ENCODE results near the gene CIAO1.
A peak's percentile ranks its signal among the peaks of the same experiment; 100 is the strongest.
"Not testable (repeated sequence)": the region's sequence is repeated elsewhere in the genome, so short reads cannot be mapped to it uniquely, and the experiment has no call there.

CIAO1 gene

DNA sequence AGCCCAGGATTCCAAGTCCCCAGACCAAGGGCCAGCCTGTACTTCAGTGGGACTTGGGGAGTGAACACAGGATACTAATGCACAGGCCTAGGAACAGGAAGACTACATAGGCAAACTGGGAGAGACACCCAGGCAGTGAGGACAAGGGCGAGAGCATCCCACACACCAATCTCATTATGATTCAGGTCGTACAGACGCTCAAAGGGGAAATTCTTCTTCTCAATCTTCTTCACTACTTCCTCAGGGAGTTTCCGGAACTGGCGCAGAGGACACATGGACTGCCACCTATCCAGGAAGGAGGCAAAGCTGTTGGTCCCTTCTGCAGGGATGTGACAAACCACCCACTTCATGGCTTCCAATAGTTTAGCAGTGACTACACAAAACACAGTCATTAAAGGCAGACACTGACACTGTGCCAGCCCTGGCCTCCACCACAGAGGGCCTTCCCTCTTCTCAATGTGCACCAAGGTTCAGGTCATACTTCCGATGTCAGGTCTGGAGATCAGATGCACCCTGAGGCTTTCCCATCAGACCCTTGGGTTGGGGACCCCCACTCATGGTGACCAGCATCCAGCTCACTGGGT is 21.3 kb downstream of the CIAO1 start:
- H3K4me3 ChIP-seq (ENCODE audit: low read depth, low read length): no peak overlapping the region
- TF ChIP-seq, protein P1, sequence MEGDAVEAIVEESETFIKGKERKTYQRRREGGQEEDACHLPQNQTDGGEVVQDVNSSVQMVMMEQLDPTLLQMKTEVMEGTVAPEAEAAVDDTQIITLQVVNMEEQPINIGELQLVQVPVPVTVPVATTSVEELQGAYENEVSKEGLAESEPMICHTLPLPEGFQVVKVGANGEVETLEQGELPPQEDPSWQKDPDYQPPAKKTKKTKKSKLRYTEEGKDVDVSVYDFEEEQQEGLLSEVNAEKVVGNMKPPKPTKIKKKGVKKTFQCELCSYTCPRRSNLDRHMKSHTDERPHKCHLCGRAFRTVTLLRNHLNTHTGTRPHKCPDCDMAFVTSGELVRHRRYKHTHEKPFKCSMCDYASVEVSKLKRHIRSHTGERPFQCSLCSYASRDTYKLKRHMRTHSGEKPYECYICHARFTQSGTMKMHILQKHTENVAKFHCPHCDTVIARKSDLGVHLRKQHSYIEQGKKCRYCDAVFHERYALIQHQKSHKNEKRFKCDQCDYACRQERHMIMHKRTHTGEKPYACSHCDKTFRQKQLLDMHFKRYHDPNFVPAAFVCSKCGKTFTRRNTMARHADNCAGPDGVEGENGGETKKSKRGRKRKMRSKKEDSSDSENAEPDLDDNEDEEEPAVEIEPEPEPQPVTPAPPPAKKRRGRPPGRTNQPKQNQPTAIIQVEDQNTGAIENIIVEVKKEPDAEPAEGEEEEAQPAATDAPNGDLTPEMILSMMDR (IDR thresholded peaks at IDR 0.05; ENCODE audit: low read depth, low read length): no peak

DNA sequence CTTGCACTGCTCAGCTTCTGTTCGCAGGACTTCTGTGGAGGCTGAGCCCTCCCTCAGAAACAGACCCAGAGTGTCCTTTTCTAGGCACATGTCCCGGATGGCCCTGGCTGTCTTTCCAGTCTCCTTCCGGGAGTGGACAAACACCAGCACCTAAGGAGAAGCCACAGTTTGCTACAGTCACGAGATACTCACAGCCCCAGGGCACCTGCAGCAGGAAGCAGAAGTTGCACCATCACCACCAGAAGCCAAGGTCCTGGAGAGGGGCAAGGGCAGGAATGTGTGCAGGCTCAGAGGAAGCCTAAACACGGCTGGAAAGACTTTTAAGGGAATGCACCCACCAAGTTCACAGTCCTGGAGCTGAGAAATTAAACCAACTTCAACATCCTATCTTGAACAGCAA is 25.7 kb downstream of the CIAO1 start:
- H3K4me3 ChIP-seq (ENCODE audit: low read depth, low read length): no peak overlapping the region
- TF ChIP-seq, protein P1 (IDR thresholded peaks at IDR 0.05; ENCODE audit: low read depth, low read length): no peak

DNA sequence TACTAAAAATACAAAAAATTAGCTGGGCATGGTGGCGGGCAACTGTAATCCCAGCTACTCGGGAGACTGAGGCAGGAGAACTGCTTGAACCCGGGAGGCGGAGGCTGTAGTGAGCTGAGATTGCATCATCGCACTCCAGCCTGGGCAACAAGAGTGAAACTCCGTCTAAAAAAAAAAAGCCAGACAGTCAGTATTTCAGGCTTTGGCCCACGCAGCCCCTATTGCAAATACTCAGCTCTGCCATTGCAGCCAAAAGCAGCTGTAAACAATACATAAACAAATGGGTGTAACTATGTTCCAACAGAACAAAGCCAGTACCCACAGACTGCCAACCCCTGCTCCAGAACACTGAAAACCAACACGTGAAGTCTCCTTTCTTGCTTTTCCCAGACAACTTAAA is 28.2 kb downstream of the CIAO1 start:
- H3K4me3 ChIP-seq (ENCODE audit: low read depth, low read length): not testable (repeated sequence)

DNA sequence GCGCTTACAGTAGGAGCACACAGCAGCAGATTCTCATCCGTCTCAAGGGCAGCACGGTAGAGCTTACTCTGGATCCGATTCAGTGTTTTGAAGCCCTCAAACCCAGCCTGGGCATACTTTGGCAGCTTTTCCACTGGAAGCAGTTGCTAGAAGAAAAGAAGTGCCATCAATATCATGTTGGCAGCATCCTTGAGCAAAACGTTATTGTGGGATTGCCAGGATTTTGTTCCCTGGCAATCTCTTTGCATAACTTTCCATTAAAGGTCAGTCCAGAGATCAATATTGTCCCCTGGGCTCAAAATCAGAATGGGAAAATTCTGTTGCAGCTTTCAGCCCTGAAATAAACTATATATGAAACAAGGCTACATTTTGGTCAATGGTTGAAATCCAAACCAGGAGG is 30.9 kb downstream of the CIAO1 start:
- H3K4me3 ChIP-seq (ENCODE audit: low read depth, low read length): no peak overlapping the region
- TF ChIP-seq, protein P1 (IDR thresholded peaks at IDR 0.05; ENCODE audit: low read depth, low read length): no peak

DNA sequence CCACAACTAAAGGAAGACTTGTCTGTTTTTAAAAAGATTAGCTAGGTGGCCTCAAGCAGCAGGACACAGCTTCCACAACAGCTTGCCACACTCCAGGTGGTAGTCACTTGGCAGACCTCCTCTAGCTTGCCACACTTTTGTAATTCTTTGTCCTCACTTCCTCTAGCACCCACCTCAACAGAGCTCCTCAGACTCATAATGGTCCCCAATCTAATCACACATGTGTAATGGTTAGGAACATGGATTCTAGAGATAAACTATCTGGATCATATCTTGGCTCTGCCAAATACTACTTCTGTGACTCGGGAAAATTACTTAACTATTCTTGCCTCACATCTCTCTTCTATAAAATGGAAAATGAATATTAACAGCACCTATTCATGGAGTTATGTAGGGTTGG is 35.8 kb downstream of the CIAO1 start:
- TF ChIP-seq, protein P1 (IDR thresholded peaks at IDR 0.05; ENCODE audit: low read depth, low read length): no peak
- no peak overlapping the region for H3K4me3 ChIP-seq (ENCODE audit: low read depth, low read length)

DNA sequence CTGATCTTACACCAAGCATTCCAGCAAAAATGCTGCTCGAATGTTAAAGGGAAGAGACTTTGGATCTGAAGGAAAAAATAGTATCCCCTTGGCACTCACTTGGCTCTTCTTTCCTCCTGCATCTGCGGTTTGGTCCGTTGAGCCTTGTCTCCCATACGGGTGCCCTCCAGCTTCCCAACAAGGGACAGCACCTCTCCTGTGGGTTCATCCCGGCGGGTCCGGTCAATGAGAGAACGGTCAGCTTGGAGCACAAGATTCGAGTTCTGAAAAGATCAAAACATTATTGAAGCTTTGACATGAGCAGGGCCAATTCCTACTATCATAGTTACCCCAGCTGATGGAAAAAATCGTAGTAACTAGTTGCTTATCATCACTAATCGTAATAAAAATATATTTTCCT is 38.6 kb downstream of the CIAO1 start:
- peak overlapping the region; percentile 100 for H3K4me3 ChIP-seq (ENCODE audit: low read depth, low read length)
- TF ChIP-seq, protein P1 (IDR thresholded peaks at IDR 0.05; ENCODE audit: low read depth, low read length): no peak

DNA sequence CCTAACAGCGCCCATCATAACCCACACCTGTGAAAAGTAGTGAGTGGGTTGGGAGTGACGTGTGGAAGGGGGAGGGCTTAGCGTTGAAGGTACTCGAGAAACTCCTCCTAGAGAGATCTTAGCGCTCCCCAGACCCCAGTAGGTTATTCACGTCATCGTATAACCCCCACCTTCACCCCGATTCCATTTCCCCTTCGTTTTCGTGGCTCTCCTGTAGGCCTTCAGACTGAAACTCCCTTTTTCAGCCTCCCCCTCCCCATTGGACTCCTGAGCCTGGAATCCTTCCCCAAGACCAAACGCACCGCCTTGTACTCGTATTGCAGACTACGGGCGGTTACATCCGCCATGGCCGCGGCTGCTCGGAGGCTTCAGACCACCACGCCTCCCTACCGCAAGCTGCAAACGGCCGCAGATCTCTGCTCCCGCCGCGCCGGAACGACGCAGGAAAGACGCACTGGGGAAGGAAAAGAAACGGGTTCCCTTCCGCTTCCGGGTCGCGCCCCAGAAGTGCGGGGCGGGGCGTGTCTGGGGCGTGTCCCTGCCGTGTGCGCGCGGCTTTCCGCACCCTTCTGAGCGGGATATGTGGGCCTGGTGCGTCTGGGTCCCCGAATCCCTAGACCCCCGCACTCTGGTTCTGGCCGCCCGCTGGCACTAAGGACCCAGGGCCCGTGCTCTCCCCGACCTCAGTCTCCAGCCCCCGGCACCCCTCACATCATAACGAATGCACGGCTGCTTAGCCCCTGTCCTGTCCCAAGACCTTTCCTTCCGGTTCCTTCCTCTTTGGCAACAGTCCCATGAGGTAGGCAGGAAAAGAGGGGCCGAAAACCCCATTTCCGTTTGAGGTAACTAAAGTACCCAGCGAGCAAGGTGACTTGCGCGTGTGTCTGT is 39.3 kb downstream of the CIAO1 start, which contains the start of gene SNRNP200:
SNRNP200 (minus strand) TSS at position 456 of the 888 bp plus-strand sequence; CDS start at position 347, 109 bp downstream.
- TF ChIP-seq, protein P1 (IDR thresholded peaks at IDR 0.05; ENCODE audit: low read depth, low read length): no peak
- H3K4me3 ChIP-seq (ENCODE audit: low read depth, low read length): peak within 1 kb of the TSS; percentile 100

Measured in WI38 (cell line).